MV-4-11 (cell line): ENCODE data around the gene TCFL5.

Experiments
- DNase-seq: peaks from one replicate; lab custom pipeline; 2025; lab: John Stamatoyannopoulos, UW

Gene TCFL5

GRCh38 chr20:62834967-62835730 lies 26.5 kb downstream of the TCFL5 start:
- DNase-seq = no peak

DNA sequence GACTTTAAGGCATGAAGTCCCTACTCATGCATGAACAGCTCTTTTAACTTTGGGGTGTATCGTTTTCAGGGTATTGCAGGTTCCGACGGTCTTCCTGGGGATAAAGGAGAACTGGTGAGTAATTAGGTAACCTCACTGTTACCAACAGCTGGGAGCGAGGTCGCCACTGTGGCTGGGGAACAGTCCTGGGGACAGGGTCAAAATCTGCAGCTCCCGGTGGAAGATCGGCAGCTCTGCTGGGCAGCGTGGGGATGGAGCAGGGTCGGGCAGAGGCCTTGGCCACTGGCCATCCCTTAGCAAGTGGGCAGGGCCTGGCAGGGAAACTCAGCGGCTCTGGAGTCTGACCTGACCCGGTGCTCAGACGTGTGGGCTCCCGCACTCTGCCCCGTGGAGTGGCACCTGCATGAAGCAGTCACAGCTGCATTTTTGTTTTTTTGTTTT lies 28.7 kb downstream of the TCFL5 start:
- DNase-seq = peak; percentile 83

DNA sequence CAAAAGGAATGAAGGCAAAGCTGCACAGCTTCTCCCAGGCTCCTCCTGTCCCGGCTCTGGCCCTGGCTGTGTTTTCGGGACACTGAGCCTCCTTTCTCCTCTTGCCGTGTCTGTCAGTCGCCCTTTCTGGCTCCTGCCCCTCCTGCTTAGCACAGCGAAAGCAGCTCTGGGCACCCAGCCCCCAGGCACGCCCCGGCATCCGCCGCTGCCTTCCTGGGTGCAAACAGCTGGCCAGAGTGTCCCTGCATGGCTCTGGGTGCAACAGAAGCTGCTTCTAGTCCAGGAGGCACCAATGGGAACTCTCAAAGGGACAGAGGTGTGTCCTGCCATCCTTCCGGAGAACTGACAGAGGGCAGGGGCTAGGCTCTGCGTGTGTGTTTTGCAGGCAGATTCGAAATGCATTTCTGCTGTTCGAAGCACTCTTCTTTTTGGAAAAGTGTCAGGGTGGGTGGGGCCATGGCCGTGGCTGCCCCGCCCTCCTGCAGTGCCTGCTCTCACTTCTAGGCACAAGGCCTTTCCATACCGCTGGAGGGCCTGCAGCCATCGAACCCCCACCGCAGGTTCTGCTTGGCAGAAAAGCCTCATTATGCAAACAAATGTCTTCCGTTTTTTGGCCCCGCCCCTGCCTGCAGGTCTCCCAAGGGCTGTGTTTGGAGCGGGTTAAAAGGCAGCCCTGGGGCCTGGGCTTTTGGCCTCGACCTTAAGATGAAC lies 29.3 kb downstream of the TCFL5 start:
- peak; percentile 95 for DNase-seq

DNA sequence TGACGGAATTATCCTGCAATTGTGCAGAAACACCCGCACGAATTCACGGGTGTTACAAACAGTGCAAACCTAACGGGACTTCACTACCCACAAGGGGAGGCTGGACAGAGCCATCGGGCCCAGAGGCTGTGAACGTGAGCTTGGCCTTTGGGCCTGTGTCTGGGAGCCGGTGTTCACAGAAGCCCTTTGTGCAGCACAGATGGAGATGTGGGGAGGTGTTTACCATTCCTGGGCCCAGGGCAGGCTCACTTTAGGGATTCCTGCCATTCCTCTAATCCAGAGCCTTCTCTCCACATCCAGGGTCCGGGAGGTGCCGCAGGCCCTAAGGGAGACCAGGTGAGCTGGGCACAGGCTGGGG lies 29.8 kb downstream of the TCFL5 start:
- DNase-seq = no peak

DNA sequence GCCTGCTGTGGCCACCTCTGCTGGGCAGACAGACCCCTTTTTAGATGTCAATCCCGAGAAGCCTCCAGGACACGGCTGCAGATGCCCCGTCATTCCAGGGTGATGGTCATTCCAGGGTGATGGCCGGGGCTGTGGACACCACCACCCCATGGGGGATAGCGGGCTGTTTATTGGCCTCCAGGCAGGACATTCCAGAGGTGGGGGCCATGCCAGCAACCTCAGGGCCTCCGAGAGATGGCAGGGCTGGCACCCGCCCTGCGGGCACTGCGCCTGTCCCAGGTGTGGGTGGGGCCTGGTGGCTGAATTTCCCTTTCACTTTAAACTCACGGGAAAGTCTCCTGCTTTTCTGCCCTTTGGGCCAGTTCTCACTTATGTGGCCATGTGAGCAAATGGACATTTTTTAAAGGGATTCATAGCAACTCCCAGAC lies 30.2 kb downstream of the TCFL5 start:
- DNase-seq = no peak

- peak; percentile 55 for DNase-seq
Observed at GRCh38 chr20:62830821-62831220, 30.8 kb downstream of the TCFL5 start.

- DNase-seq = no peak
Observed at GRCh38 chr20:62830251-62830650, 31.4 kb downstream of the TCFL5 start.

- DNase-seq = no peak
Observed at GRCh38 chr20:62829231-62830230, 32.1 kb downstream of the TCFL5 start.

- no peak for DNase-seq
Observed at GRCh38 chr20:62828511-62829230, 33.0 kb downstream of the TCFL5 start.

DNA sequence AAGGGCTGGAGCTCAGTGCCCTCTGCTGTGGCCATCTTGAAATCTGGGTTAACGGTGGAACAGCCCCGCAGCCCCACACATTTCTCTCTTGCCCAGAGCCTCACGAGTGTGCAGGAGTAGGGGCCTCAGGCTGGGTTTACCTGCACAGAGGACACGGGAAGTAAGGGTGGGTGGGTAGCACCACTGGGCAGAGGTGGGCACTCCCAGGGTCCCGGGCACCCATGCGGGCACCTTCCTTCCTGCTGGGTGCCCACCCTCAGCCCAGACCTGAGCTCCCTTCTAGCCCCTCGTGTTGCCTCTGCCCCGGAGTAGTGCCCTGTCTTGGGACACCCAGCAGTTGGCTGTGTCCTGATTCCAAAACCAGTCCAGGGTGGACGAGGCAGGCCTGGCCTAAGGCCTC lies 33.6 kb downstream of the TCFL5 start:
- DNase-seq = no peak

GRCh38 chr20:62827311-62828038 lies 34.1 kb downstream of the TCFL5 start:
- no peak for DNase-seq

DNA sequence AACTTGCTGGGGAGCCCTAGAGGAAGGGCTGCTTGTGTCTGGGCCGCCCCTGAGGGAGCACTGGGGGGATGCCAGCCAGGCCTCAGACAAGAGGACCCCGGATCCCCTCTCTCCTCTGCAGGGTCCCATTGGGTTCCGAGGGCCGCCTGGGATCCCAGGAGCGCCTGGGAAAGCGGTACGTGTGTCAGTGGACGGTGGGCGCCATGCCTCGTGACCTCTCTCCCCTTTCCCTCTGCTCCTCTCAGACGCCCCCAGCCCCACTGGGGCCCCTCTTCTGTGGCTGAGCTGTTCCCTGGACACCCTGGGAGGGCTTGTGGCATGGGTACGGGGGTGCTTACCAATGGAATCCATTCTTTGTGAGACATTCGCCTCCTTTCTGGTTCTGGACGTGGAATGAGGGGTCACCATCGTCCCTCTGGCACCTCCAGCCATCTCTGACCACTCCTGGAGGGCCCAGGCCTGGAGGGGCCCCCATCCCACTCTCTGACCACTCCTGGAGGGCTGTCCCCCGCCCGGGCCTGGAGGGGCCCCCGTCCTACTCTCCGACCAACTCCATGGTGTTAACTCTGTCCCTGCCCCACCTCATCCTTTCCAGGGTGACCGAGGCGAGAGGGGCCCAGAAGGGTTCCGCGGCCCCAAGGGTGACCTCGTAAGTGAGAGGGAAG lies 34.8 kb downstream of the TCFL5 start:
- no peak for DNase-seq

DNA sequence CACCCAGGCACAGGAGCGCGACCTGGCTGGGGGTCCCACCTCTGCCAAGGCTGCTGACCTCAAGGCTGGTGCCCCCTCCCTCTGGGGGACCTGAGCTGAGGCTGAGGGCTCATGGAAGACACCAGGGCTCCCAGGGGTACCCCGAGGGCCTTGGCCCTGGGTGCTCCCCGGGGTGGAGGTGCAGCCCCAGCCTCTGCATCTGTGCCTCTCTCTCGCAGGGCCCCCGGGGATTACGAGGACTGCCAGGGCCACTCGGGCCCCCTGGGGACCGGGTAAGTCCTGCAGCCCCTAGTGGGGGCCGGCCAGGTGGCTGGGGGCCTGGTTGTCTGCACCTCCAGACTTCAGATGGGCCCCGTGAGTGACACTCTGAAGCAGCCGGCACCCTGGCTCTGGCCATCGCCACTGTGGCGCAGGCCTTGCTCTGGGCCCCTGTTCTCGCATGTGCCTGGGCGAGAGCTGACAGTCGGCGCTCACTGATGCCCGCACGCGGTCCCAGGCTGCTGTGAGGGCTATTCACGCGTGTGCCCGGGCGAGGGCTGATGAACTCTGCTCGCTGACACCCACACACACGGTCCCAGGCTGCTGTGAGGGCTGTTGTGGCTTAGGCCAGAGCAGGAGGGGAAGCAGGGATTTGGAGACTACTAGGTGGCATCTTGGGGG lies 35.5 kb downstream of the TCFL5 start:
- DNase-seq = peak; percentile 28

DNA sequence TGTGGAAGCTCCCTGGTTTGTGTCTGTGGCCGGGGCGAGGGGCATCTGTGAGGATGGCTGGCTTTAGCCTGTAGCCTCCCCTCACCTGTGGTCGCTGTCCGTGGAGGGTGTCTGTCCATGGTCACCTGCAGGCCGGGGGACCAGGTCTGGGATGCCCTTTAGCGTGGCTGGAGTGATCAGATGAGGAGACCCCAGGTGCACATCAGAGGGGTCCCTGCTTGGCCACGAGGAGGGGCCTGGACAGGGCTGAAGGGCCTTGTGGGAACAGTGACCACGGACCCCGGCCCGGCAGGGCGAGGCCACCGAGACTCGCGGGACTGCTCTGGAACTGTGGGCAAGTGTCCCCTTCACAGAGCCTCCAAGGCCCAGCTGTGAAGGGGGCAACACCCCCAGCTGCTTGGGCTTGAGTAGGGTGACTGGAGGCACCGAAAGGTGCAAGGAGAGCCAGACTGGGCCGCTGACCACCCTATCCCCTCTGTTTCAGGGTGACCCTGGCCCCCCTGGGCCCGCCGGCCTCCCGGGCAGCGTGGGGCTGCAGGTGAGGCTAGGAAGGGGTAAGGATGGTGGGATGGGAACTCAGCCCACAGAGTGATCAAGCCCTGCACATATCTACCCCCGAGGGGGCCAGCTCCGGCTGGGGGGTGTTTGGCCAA lies 36.2 kb downstream of the TCFL5 start:
- DNase-seq = no peak

- peak; percentile 9 for DNase-seq
Observed at GRCh38 chr20:62824476-62825332, 36.9 kb downstream of the TCFL5 start.

DNA sequence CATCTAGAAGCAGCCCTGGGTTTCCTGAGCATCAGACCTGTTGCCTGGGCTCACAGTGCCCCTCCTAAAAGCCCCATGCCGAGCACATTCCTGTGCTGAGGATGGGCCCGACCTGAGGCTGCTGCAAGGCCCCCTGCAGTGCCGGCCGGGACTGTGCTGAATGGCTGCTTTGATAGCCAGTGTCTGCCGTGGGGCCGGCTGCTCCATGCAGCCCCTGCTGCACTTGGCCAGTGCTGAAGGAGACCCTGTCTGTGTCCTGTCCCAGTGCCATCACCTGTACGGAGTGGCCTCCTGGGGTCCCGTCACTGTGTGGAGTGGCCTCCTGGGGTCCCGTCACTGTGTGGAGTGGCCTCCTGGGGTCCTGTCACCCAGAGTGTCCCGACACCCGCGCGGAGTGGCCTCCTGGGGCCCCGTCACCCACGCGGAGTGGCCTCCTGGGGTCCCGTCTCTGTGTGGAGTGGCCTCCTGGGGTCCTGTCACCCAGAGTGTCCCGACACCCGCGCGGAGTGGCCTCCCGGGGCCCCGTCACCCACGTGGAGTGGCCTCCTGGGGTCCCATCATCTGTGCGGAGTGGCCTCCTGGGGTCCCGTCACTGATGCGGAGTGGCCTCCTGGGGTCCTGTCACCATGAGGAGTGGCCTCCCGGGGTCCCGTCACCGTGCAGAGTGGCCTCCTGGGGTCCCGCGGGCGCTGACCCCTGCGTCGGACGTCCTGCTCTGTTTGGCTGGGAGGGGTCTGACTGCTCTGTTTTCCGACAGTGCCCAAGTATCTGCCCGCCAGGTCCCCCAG lies 37.7 kb downstream of the TCFL5 start:
- no peak for DNase-seq
